Right renal pelvis (tissue), 4 donors: Measurements from ENCODE around the gene NOC4L. TPM values are rescaled to one million over a fixed set of nuclear protein-coding genes. Genes with fewer than 3 reads are reported as not detected.

Experiments
- DNase-seq, 4 donors: peaks; one replicate each; pipeline ENCODE4 v3.0.0-alpha.2; 2013; ENCODE audit warnings: low read depth in 4 of 4, low spot score in 3 of 4, missing footprints in 1 of 4
- polyA plus RNA-seq, 4 donors: library from polyadenylated mRNA; unstranded; fragments of 120-200 nt; gene quantifications; one replicate each; pipeline ENCODE4 v1.2.1, GENCODE V29; 2013; ENCODE audit not compliant: insufficient read length in 4 of 4

Gene NOC4L
- polyA plus RNA-seq, 4 donors: 12.9 to 20.9 (median 13.5) TPM

GRCh38 chr12:132166801-132167591 is 22.7 kb downstream of the NOC4L start:
- DNase-seq: no peak

- DNase-seq: no peak
Measured at GRCh38 chr12:132167611-132168310, 23.5 kb downstream of the NOC4L start.

GRCh38 chr12:132168311-132169031 is 24.2 kb downstream of the NOC4L start:
- no peak for DNase-seq

GRCh38 chr12:132169376-132169775 is 25.1 kb downstream of the NOC4L start:
- no peak for DNase-seq

DNA sequence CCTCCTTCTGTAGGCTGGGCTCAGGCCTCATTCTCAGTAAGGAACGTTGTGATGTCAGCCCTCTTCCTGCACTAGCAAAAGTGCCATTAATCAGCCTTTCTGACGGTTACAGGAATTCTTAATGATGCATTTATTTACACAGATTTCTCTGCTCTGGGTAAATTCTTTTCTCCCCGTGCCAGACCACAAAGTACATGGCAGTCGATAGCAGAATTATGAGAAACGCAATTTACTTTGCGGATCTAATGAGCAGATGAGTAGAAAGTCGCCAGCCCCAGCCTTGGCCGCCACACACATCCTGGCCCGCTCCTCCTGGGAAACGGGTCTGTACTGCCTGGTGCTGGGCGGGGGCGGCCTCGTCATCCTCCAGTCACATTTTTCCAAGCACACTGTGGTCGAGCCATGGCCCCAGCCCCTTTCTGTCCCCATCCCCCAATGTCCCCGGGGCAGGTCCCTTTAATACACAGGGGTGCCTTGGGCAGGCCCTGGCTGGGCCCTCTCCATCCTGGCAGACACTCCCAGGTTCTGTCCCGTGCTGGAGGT is 25.9 kb downstream of the NOC4L start:
- no peak for DNase-seq

DNA sequence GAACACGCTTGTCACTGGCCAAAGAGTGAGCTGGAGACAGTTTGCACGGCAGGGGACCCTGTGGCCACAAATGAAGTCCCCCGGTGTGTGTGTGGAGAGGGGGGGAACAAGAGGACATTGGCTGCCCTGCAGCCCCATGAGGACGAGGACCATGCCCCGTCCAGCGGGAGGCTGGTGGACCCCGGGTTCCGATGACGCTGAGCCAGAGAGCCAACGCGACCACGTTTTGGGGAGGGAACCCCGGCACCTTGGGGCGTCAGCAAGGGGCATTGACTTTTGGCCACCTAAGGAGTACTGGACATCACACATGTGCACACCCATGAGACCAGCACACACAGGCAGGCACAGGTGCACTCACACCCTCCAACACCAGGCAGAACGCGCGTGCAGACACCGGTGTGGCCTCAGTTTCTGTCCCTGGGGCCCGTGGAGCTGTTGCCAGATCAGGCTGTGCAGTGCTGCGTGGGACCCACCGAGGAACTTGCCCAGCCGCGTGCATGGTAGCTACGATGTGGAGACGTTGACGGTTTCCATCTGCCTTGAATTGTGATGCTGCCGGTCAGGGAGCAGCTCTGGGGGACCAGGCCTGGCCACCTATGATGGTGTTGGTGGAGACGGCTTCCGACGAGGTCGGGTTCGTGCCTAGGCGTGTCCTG is 26.5 kb downstream of the NOC4L start:
- DNase-seq: no peak

GRCh38 chr12:132171293-132171967 is 27.2 kb downstream of the NOC4L start:
- DNase-seq: no peak

DNA sequence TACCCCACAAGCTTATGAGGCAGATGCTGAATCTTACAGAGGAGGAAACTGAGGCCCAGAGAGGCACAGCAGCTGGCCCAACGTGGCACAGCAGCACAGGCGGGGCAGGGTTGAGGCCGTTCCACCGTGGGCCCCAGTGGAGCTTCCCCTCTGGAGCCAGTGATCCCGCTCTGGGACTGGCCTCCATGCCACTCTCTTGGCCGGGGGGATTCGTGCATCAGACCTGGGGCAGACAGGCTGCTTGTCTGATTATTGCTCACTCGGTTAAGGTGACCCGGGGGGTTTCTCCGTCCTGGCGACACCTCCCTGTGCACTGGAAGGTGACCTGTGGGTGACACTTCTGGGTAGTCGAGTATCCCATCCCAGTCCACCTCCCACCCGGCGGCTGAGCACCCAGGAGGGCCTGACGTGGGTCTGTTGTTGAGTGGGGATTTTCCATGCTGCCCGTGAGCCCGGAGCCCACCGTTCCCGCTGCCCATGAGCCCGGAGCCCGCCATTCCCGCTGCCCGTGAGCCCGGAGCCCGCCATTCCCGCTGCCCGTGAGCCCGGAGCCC is 27.8 kb downstream of the NOC4L start:
- no peak for DNase-seq

DNA sequence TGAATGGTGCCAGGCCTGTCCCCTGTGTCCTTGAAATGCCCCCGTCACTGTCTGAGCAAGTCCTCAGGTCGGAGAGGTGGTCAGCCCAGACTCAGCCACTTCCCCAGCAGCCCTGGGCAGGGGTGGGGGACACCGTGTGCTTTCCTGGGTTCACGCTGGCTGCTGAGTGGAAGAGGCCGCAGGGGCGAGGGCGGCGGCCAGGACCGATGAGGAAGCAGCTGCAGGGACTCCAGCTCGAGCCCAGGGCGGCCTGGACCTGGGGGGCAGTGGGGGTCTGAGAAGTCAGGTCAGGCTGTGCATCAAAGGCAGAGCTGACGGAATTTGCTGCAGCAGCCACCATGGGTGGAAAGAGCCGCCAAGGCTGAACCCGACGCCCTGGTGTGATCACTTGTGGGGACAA is 28.4 kb downstream of the NOC4L start:
- DNase-seq: no peak

GRCh38 chr12:132173135-132174014 is 29.1 kb downstream of the NOC4L start:
- DNase-seq: no peak

GRCh38 chr12:132174015-132174838 is 30.0 kb downstream of the NOC4L start:
- no peak for DNase-seq

DNA sequence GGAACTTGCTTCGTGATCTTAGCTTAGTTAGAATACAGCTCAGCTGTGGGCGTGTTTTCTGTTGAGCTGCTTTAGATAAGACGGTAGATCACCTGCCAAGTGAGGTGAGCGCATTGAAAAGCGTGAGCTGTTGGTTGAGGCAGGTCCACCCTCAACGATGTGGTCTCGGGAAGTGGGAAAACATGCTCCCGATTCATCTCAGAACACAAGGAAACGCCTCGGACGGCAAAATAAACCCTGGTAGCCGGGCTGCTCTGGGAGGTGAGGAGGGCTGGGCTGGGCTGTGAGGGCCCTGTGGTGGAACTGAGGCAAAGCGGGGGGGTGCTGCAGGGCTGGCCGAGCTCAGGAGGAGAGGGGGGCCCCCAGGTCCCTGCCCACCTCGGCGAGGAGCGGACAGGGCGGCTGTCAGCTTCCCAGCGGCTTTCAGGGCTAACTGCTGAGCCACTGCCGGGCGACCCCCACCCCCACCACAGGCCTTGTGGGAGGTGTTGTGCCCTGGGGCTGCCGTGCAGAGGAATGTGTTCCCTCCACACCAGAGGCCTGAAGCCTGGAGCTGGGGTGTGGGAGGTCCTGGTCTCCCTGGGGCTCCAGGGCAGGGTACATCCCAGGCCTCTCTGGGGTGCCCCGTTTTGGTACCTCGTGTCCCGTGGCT is 30.7 kb downstream of the NOC4L start:
- DNase-seq: no peak

DNA sequence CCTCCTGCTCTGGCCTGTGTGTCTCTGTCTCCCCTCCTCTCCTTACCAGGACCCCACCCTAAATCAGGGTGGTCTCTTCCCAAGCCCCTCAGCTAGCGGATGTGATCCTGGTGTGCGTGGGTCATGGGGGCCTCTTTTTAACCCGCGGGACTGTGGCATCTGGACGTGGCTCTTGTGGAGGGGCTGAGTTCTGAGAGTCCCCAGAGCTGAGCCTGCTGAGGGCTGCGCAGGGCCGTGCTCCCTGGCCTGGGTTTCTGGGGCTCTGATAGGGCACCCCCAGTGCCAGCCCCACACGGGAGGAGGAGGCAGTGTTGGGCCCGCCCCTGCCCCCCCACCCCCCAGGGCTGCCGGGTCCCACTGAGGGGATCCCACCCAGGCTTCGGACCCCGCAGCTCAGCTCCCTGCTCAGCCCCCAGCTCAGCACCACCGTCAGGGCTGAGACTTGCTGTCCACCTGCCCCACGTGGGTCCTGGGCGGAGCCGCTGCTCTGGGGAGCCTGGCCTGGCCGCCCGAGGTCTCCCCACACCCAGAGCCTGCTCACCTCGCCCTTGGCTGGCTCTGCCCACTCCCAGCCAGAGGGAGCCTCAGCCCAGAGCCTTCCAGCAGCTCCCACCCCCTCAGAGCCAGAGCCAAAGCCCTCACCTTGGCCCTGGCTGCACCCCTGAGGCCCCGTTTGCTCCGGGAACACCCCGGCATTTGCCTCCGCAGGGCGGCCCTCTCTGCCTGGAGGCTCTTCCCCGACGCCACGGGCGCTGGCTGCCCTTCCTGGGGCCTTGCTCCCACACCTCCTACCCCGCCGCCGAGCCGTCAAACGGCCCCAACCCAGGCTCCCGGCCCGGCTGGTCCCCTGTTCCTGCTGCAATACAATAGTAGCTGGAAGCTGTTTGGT is 31.5 kb downstream of the NOC4L start:
- DNase-seq: no peak

DNA sequence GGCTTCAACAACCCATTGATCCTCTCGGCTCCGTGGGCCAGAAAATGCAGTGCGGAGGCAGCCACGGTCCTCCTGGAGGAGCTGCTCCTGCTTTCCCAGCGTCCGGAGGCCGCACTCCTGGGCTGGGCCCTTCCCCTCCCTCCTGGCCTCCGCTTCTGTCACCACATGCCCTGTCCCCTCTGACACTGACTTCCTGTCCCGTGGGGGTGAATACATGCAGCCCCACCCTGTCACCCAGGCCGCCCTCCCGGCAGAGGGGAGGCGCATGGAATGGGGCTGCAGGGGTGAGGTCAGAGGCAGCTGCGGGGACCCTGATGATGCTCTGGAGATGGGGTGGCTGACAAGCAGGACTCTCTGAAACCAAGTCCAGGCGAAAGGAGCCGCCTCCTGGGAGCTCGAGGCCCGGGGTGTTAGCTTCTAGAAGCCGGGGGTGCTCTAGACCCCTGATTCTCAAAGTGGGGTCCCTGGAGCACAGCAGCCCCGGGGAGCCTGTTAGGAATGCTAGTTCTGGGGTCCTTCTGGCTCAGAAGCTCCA is 32.2 kb downstream of the NOC4L start:
- DNase-seq: no peak

GRCh38 chr12:132176920-132177551 is 32.8 kb downstream of the NOC4L start:
- no peak for DNase-seq

- DNase-seq: no peak
Measured at GRCh38 chr12:132178316-132178715, 34.1 kb downstream of the NOC4L start.
